Glomerular endothelial cell (primary cell): Measurements from ENCODE around the gene TBXAS1. TPM values are rescaled to one million over a fixed set of nuclear protein-coding genes. Genes with fewer than 3 reads are reported as not detected.
A peak's percentile ranks its signal among the peaks of the same experiment; 100 is the strongest.
"Not testable (repeated sequence)": the region's sequence is repeated elsewhere in the genome, so short reads cannot be mapped to it uniquely, and the experiment has no call there.

Source experiments
- DNase-seq: peaks from one replicate; pipeline ENCODE4 v3.0.0-alpha.2; 2011; ENCODE audit warnings: low read depth, low spot score; ENCODE audit errors: extremely low read depth
- total RNA-seq: library from RNA; depleted of rRNA; stranded (reverse); fragments of >200 nt; gene quantifications from 2 replicates; pipeline ENCODE4 v1.2.3, GENCODE V29; 2015

The TBXAS1 gene
- total RNA-seq, 1 donor from 2014 or later: 8.1 TPM

DNA sequence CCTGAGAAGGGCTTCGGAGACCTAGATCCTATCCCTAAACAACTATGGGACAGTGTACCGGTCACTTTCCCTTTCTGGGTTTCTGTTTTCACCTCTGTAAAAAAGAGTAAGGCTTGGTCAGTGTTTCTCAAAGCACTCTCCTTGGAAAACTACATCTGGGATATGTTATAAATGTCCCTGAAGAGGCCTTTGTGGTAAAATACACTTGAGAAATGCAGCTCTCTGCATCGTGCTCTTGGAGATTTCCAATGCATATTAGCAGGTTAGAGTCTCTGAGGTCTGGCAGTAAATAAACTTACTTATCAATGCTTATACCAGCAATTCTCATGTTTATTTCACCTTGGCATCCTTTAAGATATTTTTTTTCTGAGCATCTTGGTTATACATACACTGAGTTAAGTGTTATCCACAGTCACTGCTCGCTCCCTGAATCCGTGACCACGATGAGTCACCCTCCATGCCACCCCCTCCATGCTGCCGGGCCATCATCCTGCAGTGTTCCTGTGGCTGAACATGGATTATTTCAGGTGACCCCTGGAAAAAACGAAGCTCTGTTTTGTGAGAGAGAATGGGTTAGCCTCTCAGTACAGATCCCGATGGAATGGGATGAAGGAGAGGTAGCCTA lies 3.3 kb upstream of the TBXAS1 start:
- DNase-seq: no peak

DNA sequence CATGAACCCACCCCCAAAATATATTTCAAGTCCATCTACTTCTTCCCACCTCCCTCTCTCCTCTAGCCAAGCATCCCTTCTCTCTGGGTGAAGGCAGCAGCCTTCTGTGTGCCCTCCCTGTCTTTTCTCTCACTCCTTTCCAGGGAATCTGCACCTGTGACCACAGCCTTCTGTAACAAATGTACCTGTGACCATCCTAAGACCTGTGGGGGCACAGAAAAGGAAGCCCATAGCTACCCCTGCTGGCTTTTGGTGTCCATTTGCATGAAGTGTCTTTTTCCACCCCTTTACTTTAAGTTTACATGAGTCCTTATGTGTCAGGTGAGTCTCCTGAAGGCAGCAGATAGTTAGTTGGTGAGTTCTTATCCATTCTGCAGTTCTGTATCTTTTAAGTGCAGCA lies 2.0 kb upstream of the TBXAS1 start:
- no peak for DNase-seq

DNA sequence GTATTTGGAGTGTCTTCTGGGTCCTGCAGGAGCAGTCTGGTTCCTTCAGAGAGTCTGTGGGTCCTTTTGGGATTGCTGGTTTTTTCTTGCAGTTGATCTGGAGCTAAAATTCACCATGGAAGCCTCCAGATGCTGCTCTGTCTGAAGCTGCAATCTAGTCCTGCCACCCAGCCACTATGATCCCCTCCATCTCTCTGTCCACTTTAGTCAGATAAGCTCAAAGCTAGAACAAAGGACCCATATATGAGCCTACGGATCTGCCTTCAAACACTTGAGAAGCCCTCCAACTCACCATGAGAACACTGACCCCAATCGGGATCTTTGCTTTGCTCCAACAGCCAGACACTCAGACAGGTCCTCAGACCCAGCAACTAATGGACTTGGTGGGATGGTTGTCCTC lies 618 bp upstream of the TBXAS1 start:
- no peak for DNase-seq

DNA sequence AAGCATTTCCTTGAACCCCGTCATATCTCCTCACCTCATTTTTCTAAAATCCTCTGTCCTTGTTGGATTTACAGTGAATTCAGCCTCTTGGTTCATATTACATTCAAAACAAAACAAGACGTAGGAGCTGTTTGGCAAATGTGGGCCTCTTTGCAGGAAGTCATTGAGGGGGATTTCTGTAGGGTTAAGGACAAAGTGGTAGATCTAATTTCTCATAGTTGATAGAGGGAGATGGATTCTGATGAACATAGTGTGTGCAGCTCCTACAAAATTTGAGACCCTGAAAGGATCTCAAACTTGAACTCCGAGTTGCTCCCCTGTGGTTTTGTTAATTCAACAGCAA lies 682 bp downstream of the TBXAS1 start:
- DNase-seq: no peak

DNA sequence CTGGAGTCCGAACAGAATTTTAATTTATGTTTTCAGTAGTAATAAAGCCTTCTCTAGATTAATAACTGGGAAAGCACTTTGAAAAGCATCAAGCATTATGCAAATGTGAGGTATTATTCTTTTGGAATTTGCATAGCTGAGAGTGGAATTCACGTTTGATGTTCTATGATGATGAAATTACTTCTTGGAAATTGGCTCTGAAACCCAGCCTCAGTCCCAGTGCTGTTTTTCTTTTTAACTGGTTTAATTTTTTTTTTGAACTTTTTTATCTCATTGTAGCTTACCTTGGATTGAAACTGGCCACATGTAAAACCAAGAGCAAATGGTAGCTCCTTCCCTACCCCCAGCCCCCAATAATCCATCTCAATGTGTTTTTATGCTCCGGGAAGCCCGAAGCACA lies 1.2 kb downstream of the TBXAS1 start:
- no peak for DNase-seq

DNA sequence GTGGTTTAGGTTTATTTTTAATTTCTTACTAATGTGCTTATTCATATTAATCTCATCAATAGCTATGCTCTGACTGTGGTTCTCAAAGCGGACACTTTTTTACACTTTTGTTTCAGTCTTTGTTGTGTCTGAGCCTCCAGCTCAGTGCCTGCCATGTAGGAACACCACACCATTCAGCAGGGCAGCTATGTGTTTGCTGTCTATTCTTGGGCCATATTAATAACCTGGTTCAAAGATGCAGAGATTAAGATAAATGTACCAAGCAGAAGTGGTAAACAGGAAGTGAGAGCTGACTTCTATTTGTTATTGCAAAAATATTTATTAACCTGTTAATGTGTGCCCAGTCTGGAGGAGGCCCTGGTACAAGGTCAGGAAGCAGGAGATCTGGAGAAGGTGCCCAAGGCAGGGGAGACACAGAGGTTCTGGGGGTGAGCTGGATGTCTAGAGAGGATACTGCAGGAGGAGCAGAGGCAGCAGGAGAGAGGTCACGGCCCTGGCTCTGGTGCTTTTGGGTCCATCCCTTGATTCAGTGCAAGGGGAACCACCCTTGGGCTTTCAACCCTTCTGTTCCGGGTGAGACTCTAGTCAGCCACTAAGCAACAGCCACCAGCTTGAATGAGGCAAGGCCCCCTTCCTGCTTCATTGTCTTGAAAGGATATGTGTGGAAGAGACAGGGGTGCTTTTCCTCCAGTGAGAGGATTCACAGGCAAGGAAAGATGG lies 1.9 kb downstream of the TBXAS1 start:
- DNase-seq: no peak

DNA sequence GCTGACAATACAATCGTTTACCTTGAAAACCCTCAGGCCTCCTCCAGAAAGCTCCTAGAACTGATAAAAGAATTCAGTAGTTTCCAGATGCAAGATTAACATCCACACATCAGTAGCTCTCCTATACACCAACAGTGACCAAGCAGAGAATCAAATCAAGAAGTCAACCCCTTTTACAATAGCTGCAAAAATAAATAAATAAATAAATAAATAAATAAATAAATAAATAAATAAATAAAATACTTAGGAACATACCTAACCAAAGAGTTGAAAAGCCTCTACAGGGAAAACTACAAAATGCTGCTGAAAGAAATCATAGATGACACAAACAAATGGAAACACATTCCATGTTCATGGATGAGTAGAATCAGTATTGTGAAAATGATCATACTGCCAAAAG lies 6.8 kb downstream of the TBXAS1 start:
- not testable (repeated sequence) for DNase-seq

DNA sequence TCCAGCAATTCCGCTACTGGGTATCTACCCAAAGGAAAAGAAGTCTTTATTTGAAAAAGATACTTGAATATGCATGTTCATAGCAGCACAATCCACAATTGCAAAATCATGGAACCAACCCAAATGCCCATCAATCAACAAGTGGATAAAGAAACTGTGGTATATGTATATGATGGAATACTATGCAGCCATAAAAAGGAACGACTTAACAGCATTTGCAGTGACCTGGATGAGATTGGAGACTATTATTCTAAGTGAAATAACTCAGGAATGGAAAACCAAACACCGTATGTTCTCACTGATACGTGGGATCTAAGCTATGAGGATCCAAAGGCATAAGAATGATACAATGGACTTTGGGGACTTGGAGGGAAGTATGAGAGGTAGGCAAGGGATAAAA lies 8.2 kb downstream of the TBXAS1 start:
- DNase-seq: not testable (repeated sequence)

DNA sequence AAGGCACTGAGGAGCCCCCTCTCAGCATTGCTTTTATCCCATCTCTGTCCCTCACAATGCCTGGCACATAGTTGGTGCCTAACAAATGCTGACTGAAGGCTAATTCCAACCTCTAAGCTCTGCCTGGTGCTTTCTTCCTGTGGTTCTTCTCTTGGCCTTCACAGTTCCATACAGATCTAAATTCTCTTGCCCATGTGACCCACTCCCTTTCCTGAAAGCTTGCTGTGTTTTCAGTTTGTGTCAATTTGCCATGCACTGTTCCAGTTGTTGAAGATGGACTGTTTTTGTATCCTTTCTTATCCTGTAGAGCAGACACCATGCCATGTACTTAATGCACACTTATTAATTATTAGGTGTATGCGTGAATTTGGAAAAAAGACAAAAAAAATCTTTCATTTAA lies 9.2 kb downstream of the TBXAS1 start:
- no peak for DNase-seq

DNA sequence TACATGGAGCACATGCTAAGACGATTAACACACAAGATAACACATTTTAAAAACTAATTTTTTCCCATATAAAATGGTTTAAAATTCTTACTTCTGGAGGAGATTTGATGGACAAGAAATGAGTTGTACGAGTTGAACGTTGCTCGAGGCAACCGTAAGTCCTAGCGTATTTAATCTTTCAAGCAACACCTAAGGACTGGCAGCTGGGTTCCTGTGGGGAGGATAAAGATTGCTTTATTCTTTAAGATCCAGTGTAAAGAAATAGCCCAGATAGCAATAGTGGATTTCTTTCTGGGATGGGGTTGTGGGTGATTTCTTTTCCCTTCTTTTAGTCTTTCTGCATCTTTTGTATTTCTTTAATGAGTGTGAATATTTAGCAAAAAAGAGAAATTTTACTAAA lies 9.8 kb downstream of the TBXAS1 start:
- DNase-seq: no peak

DNA sequence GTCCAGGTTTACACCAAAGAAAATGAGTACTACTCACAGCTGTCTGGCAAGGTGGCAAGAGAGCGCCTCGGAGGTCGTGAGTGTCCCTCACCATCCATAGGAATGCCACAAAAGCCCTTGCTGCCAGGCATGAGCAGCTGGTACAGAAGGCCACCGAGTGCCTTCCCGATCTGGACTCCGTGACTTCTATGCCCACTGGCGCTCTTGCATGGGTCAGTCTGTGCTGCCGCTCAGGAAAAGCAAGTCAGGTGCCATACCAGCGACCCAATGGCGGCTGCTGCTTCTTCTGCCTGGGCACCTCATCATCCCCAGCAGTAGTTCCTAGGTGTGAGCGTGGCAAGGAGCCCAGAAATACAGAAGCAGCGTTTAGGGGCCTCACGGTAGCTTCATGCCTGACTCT lies 11.7 kb downstream of the TBXAS1 start:
- no peak for DNase-seq

DNA sequence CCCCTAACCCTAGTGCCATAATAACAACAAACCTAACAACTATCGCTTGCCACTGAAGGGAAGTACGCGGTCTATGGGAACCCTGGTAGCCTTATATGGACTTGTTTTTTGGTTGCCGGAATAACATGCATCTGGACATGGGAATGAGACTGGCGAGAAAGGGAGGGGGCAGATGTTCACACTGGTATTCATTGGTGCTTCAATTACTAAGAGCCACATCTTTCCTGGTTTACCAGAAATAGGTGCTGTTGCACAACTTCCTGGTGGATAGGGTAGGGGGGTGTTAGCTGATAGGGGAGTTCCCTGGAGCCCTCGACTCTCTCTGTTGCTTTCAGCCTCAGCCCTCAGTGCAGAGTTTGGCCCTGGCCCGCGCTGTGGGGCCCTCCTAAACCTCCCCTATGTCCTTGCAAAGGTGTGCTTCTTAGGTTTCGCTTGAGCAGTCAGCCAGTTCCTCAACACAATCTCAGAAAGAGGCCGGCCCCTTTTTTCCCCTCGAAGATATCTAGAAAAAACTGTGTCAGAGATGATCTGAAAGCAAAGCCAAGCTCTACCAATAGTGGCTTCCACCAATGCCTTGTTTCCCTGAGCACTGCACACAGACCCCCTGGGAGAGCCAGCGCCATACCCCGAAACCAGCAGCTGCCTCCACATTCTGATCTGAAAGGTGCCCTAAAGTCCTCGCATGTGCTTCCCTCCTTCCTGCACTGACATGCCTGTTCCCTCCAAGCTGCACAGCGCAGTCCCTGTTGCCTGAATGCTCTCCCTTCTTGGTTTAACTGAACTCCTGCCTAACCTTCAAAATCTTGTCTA lies 13.5 kb downstream of the TBXAS1 start:
- peak; percentile 68 for DNase-seq

DNA sequence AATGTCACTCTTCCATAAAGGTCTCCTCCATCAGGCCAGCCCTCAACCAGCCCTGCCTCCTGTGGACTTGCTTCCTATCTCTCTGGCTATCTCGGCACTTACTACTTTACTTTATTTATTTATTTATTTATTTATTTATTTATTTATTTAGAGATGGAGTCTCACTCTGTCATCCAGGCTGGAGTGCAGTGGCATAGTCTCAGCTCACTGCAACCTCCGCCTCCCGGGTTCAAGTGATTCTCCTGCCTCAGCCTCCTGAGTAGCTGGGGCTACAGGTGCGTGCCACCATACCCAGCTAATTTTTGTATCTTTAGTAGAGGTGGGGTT lies 14.1 kb downstream of the TBXAS1 start:
- DNase-seq: not testable (repeated sequence)

DNA sequence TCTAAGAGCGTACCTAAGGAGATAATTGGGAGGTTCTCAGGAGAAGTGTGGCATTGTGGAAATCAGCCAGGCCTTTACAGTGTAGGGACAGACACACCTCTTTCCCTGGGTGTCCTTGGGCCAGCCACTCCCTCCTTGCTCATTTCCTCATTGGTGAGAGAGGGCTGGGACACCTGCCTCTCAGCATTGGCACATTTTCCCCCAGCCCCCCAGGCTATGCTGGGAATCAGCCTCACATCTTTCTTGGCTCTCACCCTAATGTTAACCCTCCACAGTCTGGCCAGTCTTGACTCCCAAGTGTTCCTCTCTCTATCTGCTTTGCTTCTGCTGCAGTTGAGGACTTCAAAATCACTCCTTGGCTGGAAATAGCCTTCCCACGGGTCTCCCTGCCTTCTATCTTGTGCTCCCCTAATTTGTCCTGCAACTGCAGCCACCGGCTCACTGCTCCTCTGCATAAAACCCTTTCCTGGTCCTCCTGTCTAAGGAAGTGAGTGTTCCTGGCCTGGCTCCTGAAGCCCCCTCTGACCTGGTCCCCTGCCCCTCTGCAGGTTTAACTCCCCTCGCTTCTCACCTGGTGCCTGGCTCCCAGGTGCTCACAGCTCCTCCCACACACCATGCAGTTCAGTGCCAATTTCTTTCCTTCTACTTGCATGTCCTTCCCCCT lies 15.8 kb downstream of the TBXAS1 start:
- DNase-seq: no peak

DNA sequence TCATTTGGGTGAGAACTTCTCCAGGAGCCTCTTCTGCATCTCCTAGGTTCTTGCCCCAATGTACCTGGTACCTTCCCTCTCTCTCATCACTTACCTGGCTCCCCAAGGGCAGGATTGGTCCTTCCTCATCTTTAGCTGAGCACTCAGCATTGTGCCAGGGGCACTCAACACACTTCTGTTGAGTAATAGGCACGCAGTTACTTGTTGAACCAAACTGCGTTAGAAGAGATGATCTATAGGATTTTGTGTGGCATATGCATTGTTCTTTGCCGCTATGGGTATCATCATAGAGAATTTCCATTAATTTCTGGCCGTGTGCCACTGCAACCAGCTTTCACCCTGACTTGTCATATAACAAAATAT lies 16.4 kb downstream of the TBXAS1 start:
- DNase-seq: no peak

DNA sequence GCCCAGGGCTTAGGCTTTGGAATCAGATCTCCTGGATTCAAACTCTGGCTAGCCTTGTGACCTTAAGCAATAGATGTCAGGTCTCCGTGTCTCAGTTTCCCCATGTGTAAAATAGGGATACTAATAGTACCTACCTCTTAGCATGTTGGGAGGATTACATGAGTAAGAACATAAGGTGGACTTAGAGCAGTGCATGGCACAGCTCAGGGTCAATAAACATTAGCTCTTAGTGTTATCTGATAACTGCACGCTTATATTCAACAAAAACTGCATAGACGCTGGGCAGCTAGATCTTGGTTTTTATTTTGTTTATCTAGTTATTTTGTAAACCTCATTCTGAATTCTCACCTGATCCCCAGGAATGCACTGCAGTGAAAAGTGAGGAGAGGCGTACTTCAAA lies 17.2 kb downstream of the TBXAS1 start:
- DNase-seq: no peak

DNA sequence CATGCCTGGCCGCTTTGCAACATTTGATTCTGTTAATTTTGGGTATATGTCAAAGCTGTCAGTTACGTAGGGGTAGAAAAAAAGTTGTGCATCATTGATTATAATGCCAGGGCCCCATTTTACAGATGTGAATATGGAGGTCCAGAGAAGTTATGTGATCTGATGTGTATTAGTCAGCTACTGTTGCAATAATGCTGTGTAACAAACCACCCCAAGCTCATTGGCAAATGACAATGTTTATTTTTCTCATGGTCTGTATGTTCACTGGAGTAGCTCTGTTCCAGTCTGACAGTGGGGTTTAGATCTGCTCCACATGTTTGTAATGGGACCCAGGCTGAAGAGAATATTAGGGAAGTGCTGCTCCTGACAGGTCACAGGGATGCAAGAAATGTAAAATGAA lies 19.2 kb downstream of the TBXAS1 start:
- DNase-seq: no peak

DNA sequence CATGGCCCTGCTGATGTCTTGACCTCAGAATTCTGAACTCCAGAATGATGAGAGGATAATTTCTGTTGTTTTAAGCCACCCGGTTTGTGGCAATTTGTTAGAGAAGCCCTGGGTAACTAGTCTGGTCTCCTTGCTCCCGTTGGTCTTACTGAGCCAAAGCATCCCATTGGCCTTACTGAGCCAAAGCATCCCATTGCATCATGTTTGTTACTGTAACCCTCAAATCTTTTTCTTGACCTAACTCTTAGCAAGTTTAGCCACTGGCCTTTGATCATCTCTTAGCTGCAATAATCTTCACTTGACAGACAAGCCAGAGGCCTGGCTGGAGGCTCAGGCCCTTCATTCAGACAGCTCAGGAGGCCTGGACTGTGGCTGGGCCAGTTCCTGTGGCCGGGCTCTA lies 21.8 kb downstream of the TBXAS1 start:
- DNase-seq: no peak

DNA sequence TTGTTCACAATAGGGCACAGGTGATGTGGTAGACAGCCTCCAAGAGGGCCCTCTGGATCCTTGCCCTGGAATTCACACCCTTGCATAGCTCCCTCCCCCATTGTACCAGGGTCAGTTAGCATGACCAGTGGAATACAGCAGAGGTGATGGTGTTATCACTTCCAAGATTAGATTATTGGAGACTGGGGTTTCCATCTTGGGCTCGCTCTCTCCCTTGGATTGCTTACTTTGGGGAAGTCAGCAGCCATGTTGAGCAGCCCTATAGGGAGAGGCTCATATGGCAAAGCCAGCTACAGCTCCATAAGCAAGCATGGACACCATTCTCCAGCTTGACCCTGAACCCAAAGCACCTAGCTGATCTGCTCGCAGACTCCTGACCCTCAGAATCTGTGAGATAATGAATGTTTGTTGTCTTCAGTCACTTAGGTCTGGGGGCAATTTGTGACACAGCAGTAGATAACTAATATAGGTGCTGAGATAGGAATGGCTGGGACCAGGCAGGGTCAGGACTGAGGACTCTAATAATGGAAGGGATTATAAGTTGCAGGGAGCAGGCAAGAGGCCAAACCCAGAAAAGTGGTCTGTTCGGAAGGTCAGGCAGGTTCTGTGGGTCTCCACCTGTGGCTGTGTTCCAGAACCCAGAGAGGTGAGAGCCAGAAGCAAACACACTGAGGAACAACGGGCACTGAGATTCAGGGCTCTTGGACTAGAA lies 22.9 kb downstream of the TBXAS1 start:
- DNase-seq: no peak

DNA sequence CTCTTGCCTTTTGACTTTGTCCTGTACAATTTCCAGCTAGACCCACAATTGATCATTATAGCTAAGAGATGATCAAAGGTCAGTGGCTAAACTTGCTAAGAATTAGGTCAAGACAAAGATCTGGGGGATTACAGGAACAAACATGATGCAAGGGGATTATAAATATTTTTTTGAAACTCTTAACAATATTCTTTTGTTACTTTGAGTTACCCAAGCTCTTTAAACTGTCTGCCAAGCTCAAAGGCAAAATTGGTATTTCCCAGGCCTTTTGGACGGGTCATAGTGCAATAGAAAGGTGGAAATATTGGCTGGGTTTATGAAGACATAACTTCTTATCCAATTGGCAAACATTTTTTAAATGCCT lies 23.4 kb downstream of the TBXAS1 start:
- no peak for DNase-seq

DNA sequence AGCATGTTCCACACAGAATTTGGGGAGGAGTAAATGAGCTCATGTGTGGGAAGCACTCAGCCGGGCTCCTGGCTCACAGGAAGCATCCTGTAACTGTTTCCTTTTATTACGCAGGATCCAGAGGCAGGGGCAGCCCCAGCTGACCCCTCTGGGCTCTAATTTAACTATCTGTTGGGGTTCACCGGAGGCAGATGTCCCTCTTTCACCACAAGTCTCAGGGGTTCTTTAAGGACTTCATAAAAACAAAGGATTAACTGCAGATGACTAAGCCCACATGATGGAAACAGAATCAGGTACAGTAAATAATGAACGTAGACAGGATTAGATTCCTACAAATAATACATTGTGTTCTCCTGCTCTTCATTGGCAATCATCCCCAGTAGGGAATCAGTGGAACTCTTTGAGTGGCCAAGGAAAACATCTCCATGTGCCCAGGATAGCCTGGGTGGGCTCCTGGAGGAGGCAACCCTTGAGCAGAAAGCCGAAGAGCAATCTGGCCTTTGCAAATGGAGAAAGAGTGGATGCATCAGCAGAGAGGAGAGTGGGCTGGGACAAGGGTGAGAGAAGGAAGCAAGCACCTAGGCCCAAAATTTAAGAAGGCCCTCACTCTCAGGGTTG lies 24.6 kb downstream of the TBXAS1 start:
- no peak for DNase-seq
